NCI-H345 treated with DMSO at 0.1 percent for 48 hours (cell line): ENCODE results near the gene PLSCR2.
"Not testable (repeated sequence)": the region's sequence is repeated elsewhere in the genome, so short reads cannot be mapped to it uniquely, and the experiment has no call there.

Experiments used
- DNase-seq: peaks from one replicate; lab custom pipeline; 2025; ENCODE audit not compliant: unreplicated experiment; lab: John Stamatoyannopoulos, UW

The PLSCR2 gene

GRCh38 chr3:146421819-146422759 is 47.3 kb downstream of the PLSCR2 start:
- no peak for DNase-seq

GRCh38 chr3:146416366-146416765 is 53.0 kb downstream of the PLSCR2 start:
- DNase-seq, result no peak

- DNase-seq, result no peak
Measured at GRCh38 chr3:146414010-146414409, 55.4 kb downstream of the PLSCR2 start.

GRCh38 chr3:146412711-146413110 is 56.6 kb downstream of the PLSCR2 start:
- DNase-seq, result not testable (repeated sequence)

GRCh38 chr3:146407956-146408355 is 61.4 kb downstream of the PLSCR2 start:
- no peak for DNase-seq

GRCh38 chr3:146404436-146404835 is 64.9 kb downstream of the PLSCR2 start:
- no peak for DNase-seq

- no peak for DNase-seq
Measured at GRCh38 chr3:146403792-146404191, 65.6 kb downstream of the PLSCR2 start.

- no peak for DNase-seq
Measured at GRCh38 chr3:146396792-146397191, 72.6 kb downstream of the PLSCR2 start.

GRCh38 chr3:146395164-146395563 is 74.2 kb downstream of the PLSCR2 start:
- no peak for DNase-seq

- DNase-seq, result no peak
Measured at GRCh38 chr3:146390957-146391356, 78.4 kb downstream of the PLSCR2 start.

GRCh38 chr3:146390006-146390772 is 79.2 kb downstream of the PLSCR2 start:
- DNase-seq, result no peak

GRCh38 chr3:146387566-146387965 is 81.8 kb downstream of the PLSCR2 start:
- no peak for DNase-seq

GRCh38 chr3:146386936-146387335 is 82.4 kb downstream of the PLSCR2 start:
- no peak for DNase-seq

GRCh38 chr3:146384786-146385185 is 84.6 kb downstream of the PLSCR2 start:
- DNase-seq, result no peak
